ENCODE measurements around the gene RBM38.

GRCh38 chr20:57432480-57432861 is 41.3 kb downstream of the RBM38 start:
- TF ChIP-seq POLR2AphosphoS5 (IDR thresholded peaks at IDR 0.05; ENCODE audit: borderline replicate concordance, low read depth, low read length) = no peak
- no peak for TF ChIP-seq EZH2 (IDR thresholded peaks at IDR 0.05)

All from SK-N-MC (cell line).